ENCODE measurements around the gene GATC. TPM values are rescaled to one million over a fixed set of nuclear protein-coding genes. Genes with fewer than 3 reads are reported as not detected.

Gene GATC, protein sequence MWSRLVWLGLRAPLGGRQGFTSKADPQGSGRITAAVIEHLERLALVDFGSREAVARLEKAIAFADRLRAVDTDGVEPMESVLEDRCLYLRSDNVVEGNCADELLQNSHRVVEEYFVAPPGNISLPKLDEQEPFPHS
- 20.9 and 23.5 TPM in 2 replicates for total RNA-seq (2014; rRNA removed; shearing (Covaris generic))
- 12.9 and 14.7 TPM in 2 replicates for polyA plus RNA-seq (2015; cell fraction: cytosol; rRNA removed)
- 15.7 and 17.4 TPM in 2 replicates for polyA plus RNA-seq (2015; cell fraction: nucleus; rRNA removed)

DNA sequence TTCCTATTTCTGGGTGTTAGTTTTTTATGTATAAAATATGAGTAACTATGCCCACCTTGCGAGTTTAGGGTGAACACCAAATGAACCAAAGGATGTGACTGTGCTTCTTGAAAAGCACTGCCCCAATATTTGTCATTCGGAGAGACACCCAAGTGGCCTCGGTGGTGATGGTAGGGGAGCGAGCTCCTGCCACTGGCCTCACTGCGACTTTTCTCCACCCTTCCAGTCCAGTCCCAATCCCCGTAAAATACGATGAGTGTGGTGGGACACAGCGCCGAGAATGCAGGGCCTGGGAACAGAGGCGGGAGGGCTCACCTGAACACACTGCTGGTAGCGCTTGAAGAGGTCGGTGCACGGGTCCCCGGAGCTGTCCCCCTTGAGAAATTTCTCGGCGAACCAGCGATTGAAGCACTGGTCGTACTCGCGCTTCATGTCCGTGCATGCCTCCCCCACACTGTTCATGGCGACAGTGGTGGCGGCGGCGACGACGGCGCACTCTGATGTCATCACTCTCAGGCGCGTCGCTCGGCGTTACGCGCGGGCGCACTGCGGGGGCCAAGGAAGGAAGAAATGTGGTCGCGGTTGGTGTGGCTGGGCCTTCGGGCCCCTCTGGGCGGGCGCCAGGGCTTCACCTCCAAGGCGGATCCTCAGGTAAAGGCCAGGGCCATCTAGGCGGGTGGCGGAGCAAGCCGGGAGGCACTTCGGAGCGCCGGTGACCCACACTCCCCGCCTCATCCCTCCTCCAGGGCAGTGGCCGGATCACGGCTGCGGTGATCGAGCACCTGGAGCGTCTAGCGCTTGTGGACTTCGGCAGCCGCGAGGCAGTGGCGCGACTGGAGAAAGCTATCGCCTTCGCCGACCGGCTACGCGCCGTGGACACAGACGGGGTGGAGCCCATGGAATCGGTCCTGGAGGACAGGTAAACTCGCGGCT, at the start of gene GATC, which contains the start of gene TRIAP1:
GATC (plus strand) TSS at position 534 of the 933 bp plus-strand sequence; CDS start at position 571, 37 bp downstream.
TRIAP1 (minus strand) TSS at position 474 of the 933 bp plus-strand sequence; CDS start at position 462, 12 bp downstream.
- peak; percentile 84 for DNase-seq (ENCODE audit: low read depth)

DNA sequence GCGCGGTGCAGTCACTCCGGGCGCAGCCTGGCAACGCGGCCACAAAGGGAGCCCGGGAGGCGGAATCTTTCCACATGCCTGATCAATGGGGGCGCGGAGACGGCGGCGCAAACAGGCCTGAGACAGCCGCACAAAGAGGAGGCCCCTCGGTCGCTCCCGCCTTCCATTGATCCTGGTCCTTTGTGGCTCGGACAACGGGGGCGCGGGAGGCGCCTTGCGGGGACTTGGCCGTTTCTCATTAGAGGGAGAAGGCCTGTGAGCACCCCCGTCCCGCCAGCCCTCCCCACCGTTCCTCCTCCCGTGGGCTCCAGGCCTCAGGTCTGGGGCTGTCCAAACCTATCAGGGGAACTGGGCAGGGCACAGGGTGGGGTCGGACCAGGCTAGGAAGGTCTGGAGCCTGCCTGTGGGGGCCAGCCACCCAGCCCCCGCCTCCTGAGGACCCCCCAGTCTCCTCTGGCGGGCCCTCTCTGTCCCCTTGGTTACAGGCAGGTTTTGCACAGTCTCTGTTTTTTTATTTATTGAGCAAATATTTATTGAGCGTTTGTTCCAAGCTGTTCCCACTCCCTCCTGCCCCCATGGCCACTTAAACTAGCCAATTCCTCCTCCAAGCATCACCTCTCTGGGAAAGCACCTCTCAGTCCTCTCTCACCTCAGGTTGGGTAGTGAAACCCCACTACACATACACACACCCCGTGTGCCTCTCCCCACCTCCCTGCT, 48.3 kb upstream of the GATC start:
- no peak for DNase-seq (ENCODE audit: low read depth)

DNA sequence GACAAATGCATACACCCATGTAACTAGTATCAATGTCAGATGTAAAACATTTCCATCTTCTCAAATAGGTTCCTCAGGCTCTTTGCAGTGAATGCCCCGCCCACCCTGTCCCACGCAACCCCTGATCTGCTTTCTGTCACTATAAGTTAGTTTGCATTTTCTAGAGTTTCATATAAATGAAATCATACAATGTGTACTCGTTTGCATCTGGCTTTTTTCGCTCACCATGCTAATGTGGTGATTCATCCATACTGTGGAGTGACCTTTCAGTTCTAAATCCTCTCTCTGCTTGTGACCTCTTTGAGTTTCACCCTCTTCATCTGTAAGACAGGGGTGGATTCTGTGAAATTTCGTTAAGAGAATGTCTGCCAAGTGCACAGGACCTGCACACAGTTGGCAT, 46.7 kb upstream of the GATC start:
- DNase-seq (ENCODE audit: low read depth): peak; percentile 27

DNA sequence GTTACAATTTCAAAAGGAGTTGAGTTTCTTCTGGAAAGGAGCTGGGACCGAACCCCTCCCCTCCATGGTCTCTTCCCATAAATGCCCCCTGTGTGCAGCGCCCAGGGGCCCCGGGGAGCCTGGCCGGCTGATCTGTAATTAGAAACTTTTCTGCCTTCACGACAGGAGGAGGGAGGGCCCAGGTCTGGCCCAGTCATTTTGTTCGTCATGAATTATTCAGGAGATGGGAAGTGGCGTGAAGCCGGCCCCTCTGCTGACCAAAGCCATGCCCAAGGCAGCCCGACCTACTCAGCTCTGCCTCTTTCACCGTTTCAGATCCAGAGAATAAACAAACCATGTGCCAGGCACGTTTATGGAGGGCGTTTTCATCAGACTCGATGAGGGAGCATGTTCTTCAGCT, 44.0 kb upstream of the GATC start:
- no peak for DNase-seq (ENCODE audit: low read depth)

- no peak for DNase-seq (ENCODE audit: low read depth)
These were observed 42.4 kb upstream of the GATC start for GRCh38 chr12:120403869-120404268.

GRCh38 chr12:120404271-120404670, 42.0 kb upstream of the GATC start:
- peak; percentile 11 for DNase-seq (ENCODE audit: low read depth)

GRCh38 chr12:120406069-120406468, 40.2 kb upstream of the GATC start:
- DNase-seq (ENCODE audit: low read depth): no peak

DNA sequence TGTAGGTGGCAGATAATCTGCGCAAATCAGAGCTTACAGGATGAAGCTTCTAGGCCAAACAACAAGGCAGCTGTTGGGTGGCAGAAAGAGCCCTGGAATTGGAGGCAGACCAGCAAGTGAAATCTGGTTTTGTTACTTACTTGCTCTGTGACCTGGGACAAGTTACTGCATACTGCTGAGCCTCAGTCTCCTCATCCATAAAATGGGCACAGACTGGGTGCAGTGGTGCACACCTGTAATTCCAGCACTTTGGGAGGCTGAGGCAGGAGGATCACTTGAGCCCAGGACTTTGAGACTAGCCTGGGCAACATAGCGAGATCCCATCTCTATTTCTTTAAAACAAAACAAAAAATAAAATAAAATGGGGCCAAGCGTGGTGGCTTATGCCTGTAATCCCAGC, 39.7 kb upstream of the GATC start:
- no peak for DNase-seq (ENCODE audit: low read depth)

- no peak for DNase-seq (ENCODE audit: low read depth)
These were observed 37.5 kb upstream of the GATC start for GRCh38 chr12:120408771-120409170.

DNA sequence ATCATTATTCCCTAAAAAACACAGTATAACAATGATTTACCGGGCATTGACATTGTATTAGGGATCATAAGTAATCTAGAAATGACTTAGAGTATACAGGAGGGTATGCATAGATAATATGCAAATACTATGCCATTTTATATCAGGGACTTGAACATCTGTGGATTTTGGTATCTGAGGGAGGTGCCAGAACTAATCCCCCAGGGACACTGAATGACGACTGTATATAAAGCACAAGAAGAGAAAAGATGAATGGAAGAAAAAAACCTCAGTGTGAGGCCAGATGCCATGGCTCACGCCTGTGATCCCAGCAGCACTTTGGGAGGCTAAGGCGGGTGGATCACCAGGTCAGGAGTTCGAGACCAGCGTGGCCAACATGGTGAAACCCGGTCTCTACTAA, 33.8 kb upstream of the GATC start:
- no peak for DNase-seq (ENCODE audit: low read depth)

DNA sequence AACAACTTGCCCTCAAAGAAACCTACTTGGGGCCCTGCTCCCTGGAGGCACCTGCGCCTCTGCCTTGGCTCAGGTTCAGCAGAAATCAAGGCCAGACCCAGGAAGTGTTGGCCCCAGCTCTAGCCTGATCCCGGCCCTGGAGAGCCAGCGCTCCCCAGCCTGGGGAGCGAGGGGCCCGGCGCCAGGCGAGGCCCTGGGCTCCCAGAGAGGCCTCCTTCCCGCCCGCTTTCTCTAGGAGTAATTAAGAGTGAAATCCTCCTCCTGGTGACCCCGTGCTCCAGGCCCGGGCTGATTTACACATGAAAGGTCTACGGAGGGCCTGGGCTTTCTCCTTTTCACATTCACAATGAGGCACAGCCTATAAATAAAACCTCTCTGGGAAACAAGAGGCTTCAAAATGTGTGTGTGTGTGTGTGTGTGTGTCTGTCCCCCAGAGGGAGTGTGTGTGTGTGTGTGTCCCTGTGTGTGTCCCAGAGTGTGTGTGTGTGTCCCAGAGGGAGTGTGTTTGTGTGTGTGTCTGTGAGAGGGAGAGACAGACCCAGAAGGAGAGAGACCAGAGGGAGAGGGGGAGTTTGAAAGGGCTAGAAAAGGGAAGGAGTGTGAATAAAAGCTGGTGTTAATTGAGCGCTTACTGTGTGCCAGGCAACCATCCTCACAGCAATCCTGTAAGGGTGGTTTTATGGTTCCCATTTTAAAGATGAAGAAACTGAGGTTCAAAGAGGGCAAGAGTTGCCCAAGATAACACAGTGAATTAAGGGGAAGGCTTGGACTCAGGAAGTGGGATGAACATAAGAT, 32.1 kb upstream of the GATC start:
- no peak for DNase-seq (ENCODE audit: low read depth)

- no peak for DNase-seq (ENCODE audit: low read depth)
These were observed 29.6 kb upstream of the GATC start for GRCh38 chr12:120416490-120417216.

GRCh38 chr12:120417917-120418580, 28.2 kb upstream of the GATC start:
- DNase-seq (ENCODE audit: low read depth): no peak

- DNase-seq (ENCODE audit: low read depth): no peak
These were observed 24.5 kb upstream of the GATC start for GRCh38 chr12:120421701-120422100.

GRCh38 chr12:120422892-120423456, 23.3 kb upstream of the GATC start:
- DNase-seq (ENCODE audit: low read depth): no peak

DNA sequence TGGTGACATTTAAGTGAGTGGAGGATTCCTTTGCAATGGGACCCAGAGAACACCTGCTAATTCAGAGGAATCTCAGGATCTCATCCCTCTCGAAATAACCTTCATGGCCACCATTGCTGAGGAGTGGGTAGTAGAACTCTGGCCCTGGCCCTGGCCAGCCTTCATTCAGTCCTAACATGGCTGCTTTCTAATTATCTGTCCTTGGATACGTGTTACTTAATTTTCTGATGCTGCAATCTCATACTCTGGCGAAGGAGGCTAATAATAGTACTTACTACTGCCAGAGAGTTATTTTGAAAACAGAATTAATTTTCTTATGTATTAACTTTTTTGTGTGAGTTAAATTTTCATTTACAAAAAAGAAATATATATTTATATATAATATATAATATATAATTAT, 20.4 kb upstream of the GATC start:
- DNase-seq (ENCODE audit: low read depth): no peak

GRCh38 chr12:120428597-120429229, 17.5 kb upstream of the GATC start:
- no peak for DNase-seq (ENCODE audit: low read depth)

DNA sequence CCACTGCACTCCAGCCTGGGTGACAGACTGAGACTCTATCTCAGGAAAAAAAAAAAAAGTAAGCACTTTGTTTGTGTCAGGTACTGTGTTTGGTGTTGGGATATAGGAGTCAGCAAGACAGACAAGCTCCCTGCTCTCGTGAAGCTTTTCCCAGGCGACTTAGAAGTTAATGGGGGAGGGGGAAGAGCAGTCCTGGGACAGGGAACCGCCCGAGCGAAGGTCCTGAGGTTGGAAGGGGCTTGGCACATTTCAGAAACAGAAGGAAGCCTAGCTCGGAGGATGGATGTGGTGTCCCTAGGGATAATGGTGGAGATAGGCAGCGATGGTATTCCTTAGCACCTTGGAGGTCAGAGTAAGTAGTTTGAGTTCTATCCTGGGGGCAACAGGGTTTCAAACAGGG, 16.9 kb upstream of the GATC start:
- DNase-seq (ENCODE audit: low read depth): no peak

Measured in HT1080 (cell line).